ENCODE results near the gene UBE2U. TPM values are rescaled to one million over a fixed set of nuclear protein-coding genes. Genes with fewer than 3 reads are reported as not detected.

UBE2U gene
- total RNA-seq, 1 experiment from 2014 or later = not detected

GRCh38 chr1:64308866-64309265 lies 105.4 kb downstream of the UBE2U start:
- DNase-seq (ENCODE audit: low read depth, low spot score) (no peak), ATAC-seq (no peak)
- POLR2A ChIA-PET = no interaction called here
- Histone ChIP-seq H3K27me3 (ENCODE audit: insufficient read depth, low read length) (no peaks in the 10 kb centered on the region), H3K36me3 (ENCODE audit: control insufficient read depth in 1 of 2, insufficient read depth in 2 of 2, low read length in 2 of 2) (no peaks in the 10 kb centered on the region), H3K27ac (ENCODE audit: low read depth, low read length) (no peak overlapping the region), H3K9me3 (ENCODE audit: control insufficient read depth in 1 of 2, insufficient read depth in 1 of 2, low read depth in 1 of 2, low read length in 2 of 2) (no peaks in the 10 kb centered on the region), H3K4me2 (ENCODE audit: low read length) (no peak overlapping the region), H3K79me2 (ENCODE audit: insufficient read depth, low read length) (no peaks in the 10 kb centered on the region), H3K9me2 (ENCODE audit: insufficient read depth) (no peaks in the 10 kb centered on the region), H3K9ac (ENCODE audit: low read length) (no peak overlapping the region), H4K20me1 (ENCODE audit: insufficient read depth) (no peaks in the 10 kb centered on the region), H3K4me1 (ENCODE audit: control insufficient read depth in 1 of 2, insufficient read depth in 2 of 2, low read length in 2 of 2) (no peaks in the 10 kb centered on the region), H2AFZ (ENCODE audit: low read depth, low read length, poor library complexity, severe bottlenecking) (no peak overlapping the region), H3K4me3 (replicated peaks in 1 of 2; ENCODE audit: low read depth in 1 of 2, low read length in 2 of 2) (no peak overlapping the region)
- TF ChIP-seq FOSL1 (IDR thresholded peaks at IDR 0.05; ENCODE audit: low read depth) = no peak
- TF ChIP-seq EZH2 (IDR thresholded peaks at IDR 0.05) = no peak
- TF ChIP-seq JUND (IDR thresholded peaks at IDR 0.05) = no peak
- no peak for TF ChIP-seq YY1 (IDR thresholded peaks at IDR 0.05; ENCODE audit: extremely low read depth, insufficient replicate concordance, low read depth, low read length)
- TF ChIP-seq TCF7L2 (IDR thresholded peaks at IDR 0.05; ENCODE audit: borderline replicate concordance, extremely low read depth, insufficient read depth, insufficient read length) = no peak
- TF ChIP-seq SRF (IDR thresholded peaks at IDR 0.05; ENCODE audit: low read depth) = no peak
- TF ChIP-seq ZFX (IDR thresholded peaks at IDR 0.05) = no peak
- no TSS peak for BruUV-seq (replicated peaks)
- CTCF ChIA-PET = no interaction called here
- intact Hi-C loops (cut with micrococcal nuclease) = no loop called here
- RAD21 ChIA-PET (ENCODE audit: low non-redundant PET in 1 of 2, low total read pairs in 2 of 2, uncharacterized antibody in 2 of 2, unreplicated experiment in 2 of 2) = no interaction called here

GRCh38 chr1:64309431-64309831 lies 106.0 kb downstream of the UBE2U start:
- no TSS peak for BruUV-seq (replicated peaks)
- CTCF ChIA-PET = no interaction called here
- POLR2A ChIA-PET = no interaction called here
- RAD21 ChIA-PET (ENCODE audit: low non-redundant PET in 1 of 2, low total read pairs in 2 of 2, uncharacterized antibody in 2 of 2, unreplicated experiment in 2 of 2) = no interaction called here
- H3K27ac ChIP-seq (ENCODE audit: low read depth, low read length) = no peak overlapping the region
- H3K9ac ChIP-seq (ENCODE audit: low read length) = no peak overlapping the region
- TF ChIP-seq ATF3 (IDR thresholded peaks at IDR 0.05) (no peak), MAX (IDR thresholded peaks at IDR 0.05) (no peak), POLR2A (IDR thresholded peaks at IDR 0.05; ENCODE audit: borderline replicate concordance, extremely low read depth, insufficient read depth, insufficient read length) (no peak)
- H3K4me1 ChIP-seq (ENCODE audit: control insufficient read depth in 1 of 2, insufficient read depth in 2 of 2, low read length in 2 of 2) = no peaks in the 10 kb centered on the region
- no peaks in the 10 kb centered on the region for H3K27me3 ChIP-seq (ENCODE audit: insufficient read depth, low read length)
- no peaks in the 10 kb centered on the region for H3K9me3 ChIP-seq (ENCODE audit: control insufficient read depth in 1 of 2, insufficient read depth in 1 of 2, low read depth in 1 of 2, low read length in 2 of 2)
- no peak for ATAC-seq
- DNase-seq (ENCODE audit: low read depth, low spot score) = no peak
- no peaks in the 10 kb centered on the region for H3K79me2 ChIP-seq (ENCODE audit: insufficient read depth, low read length)
- H4K20me1 ChIP-seq (ENCODE audit: insufficient read depth) = no peaks in the 10 kb centered on the region
- no peak overlapping the region for H3K4me2 ChIP-seq (ENCODE audit: low read length)
- intact Hi-C loops (cut with micrococcal nuclease) = no loop called here
- H3K4me3 ChIP-seq (replicated peaks in 1 of 2; ENCODE audit: low read depth in 1 of 2, low read length in 2 of 2) = no peak overlapping the region
- no peaks in the 10 kb centered on the region for H3K9me2 ChIP-seq (ENCODE audit: insufficient read depth)
- no peak overlapping the region for H2AFZ ChIP-seq (ENCODE audit: low read depth, low read length, poor library complexity, severe bottlenecking)
- H3K36me3 ChIP-seq (ENCODE audit: control insufficient read depth in 1 of 2, insufficient read depth in 2 of 2, low read length in 2 of 2) = no peaks in the 10 kb centered on the region
